ENCODE measurements around the gene P2RX2.

P2RX2 gene

GRCh38 chr12:132603240-132604150, 15.1 kb upstream of the P2RX2 start:
- DNase-seq (ENCODE audit: low read depth), result no peak

DNA sequence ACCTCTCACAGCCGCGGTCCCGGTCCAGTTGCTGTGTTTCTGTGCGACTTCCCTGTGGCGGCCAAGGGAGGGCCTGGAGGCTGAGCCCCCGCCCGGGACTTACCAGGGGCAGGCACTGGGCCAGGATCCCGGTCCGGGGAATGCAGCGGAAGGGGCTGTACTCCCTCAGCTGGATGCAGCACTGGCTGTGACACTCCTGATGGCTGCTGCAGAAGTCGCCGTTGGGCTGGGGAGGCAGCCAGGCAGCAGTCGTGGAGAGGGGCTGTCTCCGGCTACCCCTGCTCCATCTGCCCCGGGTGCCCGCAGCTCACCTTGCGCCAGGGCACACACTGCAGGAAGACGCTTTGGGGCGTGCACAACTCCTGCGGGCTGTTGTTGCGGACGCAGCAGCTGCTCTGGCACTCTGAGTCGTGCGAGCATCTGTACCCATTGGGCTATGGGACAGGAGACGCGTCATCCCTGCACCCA, 14.4 kb upstream of the P2RX2 start:
- no peak for DNase-seq (ENCODE audit: low read depth)

GRCh38 chr12:132604668-132605441, 13.7 kb upstream of the P2RX2 start:
- DNase-seq (ENCODE audit: low read depth), result no peak

GRCh38 chr12:132605892-132606291, 12.7 kb upstream of the P2RX2 start:
- no peak for DNase-seq (ENCODE audit: low read depth)

DNA sequence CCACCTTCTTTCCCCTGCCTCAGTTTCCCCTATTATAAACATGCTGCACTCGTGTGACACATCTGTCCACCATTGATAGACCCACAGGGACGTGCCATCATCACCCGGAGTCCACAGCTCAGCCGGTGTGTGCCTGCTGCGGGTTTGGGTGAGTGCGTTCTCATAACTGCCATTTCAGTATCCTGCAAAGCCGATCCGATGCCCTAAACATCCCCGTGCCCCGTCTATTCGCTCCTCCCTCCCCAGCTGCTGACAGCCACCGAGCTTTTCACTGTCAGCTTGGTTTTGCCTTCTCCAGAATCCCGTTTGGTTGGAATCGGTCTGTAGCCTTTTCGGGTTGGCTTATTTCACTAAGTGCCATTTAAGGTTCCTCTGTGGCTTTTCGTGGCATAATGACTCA, 12.1 kb upstream of the P2RX2 start:
- DNase-seq (ENCODE audit: low read depth), result no peak

- DNase-seq (ENCODE audit: low read depth), result no peak
Observed at GRCh38 chr12:132606927-132607326, 11.6 kb upstream of the P2RX2 start.

DNA sequence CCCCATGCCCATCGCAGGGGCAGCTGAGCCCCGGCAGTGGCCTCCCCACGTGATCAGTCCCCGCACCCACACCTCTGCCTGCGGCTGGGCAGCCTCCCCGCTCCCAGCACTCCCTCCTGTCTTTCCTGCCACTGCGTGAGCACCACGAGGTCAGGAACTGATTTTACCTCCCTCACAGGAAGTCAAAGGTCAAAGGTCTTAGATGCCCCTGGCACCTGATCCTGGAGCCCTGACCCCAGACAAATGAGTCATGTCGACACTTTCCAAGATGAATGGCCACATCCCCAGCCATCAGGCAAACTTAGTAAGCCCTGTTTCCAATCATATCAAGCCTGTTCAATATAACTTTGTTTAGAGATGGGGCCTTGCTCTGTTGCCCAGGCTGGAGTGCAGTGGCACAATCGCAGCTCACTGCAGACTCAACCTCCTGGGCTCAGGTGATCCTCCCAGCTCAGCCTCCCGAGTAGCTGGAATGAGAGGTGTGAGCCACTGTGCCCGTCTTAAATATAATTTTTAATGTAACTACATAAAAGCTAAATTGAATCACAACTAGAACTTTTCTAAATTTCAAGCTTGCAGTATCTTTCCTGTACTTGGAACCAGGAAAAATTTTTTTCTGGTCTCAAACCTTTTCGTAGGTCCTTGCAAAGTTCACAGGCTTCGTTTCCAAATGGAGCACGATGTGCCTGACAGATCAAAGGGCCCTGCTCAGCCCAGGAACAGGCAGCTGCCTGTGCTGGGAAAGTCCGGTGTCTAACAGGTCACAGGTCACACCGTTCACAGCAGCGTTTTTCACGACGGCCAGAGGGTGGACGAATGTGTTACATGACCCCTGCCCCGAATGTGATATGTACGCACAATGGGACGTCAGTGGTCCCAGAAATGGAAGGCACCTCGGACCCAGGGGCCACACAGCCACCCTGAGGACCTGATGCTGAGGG, 10.1 kb upstream of the P2RX2 start:
- DNase-seq (ENCODE audit: low read depth), result no peak

- DNase-seq (ENCODE audit: low read depth), result no peak
Observed at GRCh38 chr12:132610051-132610759, 8.4 kb upstream of the P2RX2 start, which contains the start of gene LRCOL1. Gene LRCOL1 (minus strand): TSS chr12:132610582. CDS start chr12:132606251, 4,331 bp downstream.

GRCh38 chr12:132610866-132611602, 7.5 kb upstream of the P2RX2 start:
- DNase-seq (ENCODE audit: low read depth), result no peak

- no peak for DNase-seq (ENCODE audit: low read depth)
Observed at GRCh38 chr12:132611620-132612019, 7.0 kb upstream of the P2RX2 start.

DNA sequence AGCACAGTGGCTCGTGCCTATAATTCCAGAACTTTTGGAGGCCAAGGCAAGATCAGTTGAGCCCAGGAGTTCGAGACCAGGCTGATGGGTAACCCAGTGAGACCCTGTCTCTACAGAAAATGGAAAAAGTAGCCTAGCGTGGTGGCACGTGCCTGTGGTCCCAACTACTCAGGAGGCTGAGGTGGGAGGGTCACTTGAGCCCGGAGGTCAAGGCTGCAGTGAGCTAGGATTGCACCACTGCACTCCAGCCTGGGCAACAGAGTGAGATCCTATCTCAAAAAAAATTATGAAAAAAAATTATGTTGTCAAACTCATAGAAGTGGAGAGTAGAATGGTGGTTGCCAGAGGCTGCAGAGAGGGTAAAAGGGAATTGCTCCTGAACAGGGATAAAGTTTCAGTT, 4.5 kb upstream of the P2RX2 start:
- DNase-seq (ENCODE audit: low read depth), result no peak

DNA sequence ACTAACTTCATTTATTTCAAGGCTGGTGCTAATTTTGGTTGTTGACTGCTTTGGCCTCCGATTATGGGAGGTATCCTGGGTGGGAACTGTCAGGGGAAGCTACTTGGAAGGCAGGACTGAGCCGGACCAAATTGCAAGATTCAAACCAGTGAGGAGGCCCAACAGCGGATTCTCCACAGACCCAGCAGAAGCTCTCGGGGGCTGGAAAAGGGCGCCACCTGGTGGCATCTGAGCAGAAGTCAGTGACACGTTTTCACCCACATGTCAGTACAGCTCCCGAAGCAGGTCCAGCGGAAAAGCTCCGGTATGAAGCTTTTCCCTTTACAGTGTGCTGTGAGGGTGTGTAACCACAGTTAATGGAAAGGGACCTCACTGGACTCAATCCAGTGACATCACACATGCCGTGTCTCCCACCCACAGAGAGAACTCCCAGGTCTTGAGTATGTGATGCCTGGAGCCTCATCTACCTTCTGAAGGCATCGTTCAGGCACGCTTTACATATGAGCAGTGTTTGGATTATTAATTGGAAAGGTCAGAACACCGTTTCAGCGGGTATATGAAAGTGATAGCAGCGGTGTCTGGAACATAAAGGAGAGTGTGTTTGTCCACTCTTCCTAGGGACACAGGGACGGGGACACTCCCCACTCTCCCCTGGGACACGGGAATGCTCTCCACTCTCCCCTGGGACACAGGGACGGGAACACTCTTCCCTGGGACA, 3.6 kb upstream of the P2RX2 start:
- peak; percentile 54 for DNase-seq (ENCODE audit: low read depth)

DNA sequence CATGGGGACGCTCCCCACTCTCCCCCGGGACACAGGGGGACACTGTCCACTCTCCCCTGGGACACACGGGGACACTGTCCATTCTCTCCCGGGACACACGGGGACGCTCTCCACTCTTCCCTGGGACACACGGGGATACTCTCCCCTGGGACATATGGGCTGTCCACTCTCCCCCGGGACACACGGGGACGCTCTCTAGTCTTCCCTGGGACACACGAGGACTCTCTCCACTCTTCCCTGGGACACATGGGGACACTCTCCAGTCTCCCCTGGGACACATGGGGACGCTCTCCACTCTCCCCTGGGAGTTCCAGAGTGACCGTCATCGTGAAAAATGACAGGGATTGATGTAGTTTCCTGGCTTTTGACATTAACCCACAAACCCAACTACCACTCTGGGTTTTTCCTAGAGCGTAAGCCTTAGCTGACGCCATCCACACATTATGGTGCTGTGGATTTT, 3.0 kb upstream of the P2RX2 start:
- DNase-seq (ENCODE audit: low read depth), result no peak

DNA sequence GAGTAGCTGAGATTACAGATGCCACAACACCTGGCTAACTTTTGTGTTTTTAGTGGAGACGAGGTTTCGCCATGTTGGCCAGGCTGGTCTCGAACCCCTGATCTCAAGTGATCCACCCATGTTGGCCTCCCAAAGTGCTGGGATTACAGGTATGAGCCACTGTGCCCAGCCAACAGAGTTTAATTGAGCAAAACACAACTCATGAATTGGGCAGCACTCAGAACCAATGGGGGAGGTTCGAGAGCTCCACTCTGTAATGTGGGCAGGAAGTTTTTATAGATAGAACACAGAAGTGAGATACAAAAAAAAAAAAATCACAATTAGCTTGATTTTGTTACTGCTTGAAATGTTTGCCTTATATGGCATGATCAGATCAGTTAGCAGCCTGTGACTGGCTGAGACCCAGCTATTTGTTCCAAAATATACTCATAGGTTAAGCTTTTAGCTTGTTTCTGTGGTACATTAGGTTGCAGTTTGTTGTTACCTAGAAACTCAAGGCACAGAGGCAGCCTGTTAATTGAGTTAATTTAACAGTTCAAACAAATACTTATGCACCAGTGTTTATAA, 1.4 kb upstream of the P2RX2 start:
- no peak for DNase-seq (ENCODE audit: low read depth)

- DNase-seq (ENCODE audit: low read depth), result no peak
Observed at GRCh38 chr12:132617822-132618682, 524 bp upstream of the P2RX2 start.

GRCh38 chr12:132619071-132619385, 452 bp downstream of the P2RX2 start:
- no peak for DNase-seq (ENCODE audit: low read depth)

DNA sequence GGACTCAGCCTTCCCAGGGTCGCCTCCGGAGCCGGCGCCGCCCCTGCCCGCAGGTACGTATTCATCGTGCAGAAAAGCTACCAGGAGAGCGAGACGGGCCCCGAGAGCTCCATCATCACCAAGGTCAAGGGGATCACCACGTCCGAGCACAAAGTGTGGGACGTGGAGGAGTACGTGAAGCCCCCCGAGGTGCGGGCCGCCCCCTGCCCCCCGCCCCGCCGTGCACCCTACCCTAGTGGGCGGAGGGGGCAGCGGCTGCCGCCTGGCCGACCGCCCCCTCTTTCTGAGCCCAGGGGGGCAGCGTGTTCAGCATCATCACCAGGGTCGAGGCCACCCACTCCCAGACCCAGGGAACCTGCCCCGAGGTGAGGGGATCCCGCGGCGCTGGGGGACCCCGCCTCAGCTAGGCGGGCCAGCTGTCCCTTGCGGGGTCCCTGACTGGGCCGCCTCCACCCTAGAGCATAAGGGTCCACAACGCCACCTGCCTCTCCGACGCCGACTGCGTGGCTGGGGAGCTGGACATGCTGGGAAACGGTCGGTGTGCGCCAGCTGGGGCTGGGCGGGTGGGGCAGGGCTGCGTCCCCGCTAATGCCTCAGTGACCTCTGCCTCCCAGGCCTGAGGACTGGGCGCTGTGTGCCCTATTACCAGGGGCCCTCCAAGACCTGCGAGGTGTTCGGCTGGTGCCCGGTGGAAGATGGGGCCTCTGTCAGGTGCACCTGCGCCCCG, 973 bp downstream of the P2RX2 start:
- DNase-seq (ENCODE audit: low read depth), result no peak
